H9 (cell line): ENCODE results near the gene MYOCOS. TPM values are rescaled to one million over a fixed set of nuclear protein-coding genes. Genes with fewer than 3 reads are reported as not detected.

ENCODE experiments used
- DNase-seq: peaks from one replicate; pipeline ENCODE4 v3.0.0-alpha.2; 2017
- H2AFZ ChIP-seq: one replicate; pipeline ENCODE4 v1.6.1; 2013; ENCODE audit warnings: mild to moderate bottlenecking, low read length, control low read depth, moderate library complexity
- H2AK5ac ChIP-seq: 2 replicates; pipeline ENCODE4 v1.6.1; 2013; ENCODE audit warnings: low read length, control low read depth, mixed read lengths; ENCODE audit not compliant: insufficient read length
- H2BK120ac ChIP-seq: one replicate; pipeline ENCODE4 v1.6.1; 2013; ENCODE audit warnings: low read depth, mild to moderate bottlenecking, low read length, control low read depth, inconsistent platforms; ENCODE audit not compliant: poor library complexity, severe bottlenecking
- H2BK12ac ChIP-seq: 2 replicates; pipeline ENCODE4 v1.6.1; 2013; ENCODE audit warnings: low read length, control low read depth, mixed read lengths, low read depth; ENCODE audit not compliant: insufficient read length
- H2BK15ac ChIP-seq: 2 replicates; pipeline ENCODE4 v1.6.1; 2013; ENCODE audit warnings: low read depth, low read length, control low read depth
- H2BK20ac ChIP-seq: one replicate; pipeline ENCODE4 v1.6.1; 2013; ENCODE audit warnings: low read depth, mild to moderate bottlenecking, low read length, control low read depth, inconsistent platforms; ENCODE audit not compliant: poor library complexity, severe bottlenecking
- H2BK5ac ChIP-seq: 2 replicates; pipeline ENCODE4 v1.6.1; 2013; ENCODE audit warnings: low read length, control low read depth, mixed read lengths; ENCODE audit not compliant: insufficient read length
- H3K14ac ChIP-seq: 2 replicates; pipeline ENCODE4 v1.6.1; 2013; ENCODE audit warnings: low read length, control low read depth; ENCODE audit not compliant: insufficient read depth
- H3K18ac ChIP-seq: 2 replicates; pipeline ENCODE4 v1.6.1; 2013; ENCODE audit warnings: low read depth, mild to moderate bottlenecking, mixed read lengths, low read length, control low read depth; ENCODE audit not compliant: insufficient read length
- H3K23ac ChIP-seq: 2 replicates; pipeline ENCODE4 v1.6.1; 2013; ENCODE audit warnings: low read length, control low read depth, mixed read lengths, low read depth; ENCODE audit not compliant: insufficient read length
- H3K23me2 ChIP-seq: 2 replicates; pipeline ENCODE4 v1.6.1; 2013; ENCODE audit warnings: low read depth, mild to moderate bottlenecking, mixed read lengths, low read length, control low read depth; ENCODE audit not compliant: insufficient read length, poor library complexity, severe bottlenecking
- H3K27ac ChIP-seq: 2 replicates; pipeline ENCODE4 v1.5.1; 2013; ENCODE audit warnings: low read length, control low read depth, mixed read lengths, low read depth; ENCODE audit not compliant: insufficient read length
- H3K27me3 ChIP-seq: 2 replicates; pipeline ENCODE4 v1.6.1; 2013; ENCODE audit warnings: low read length, control low read depth, inconsistent platforms; ENCODE audit not compliant: insufficient read depth
- H3K4ac ChIP-seq: 2 replicates; pipeline ENCODE4 v1.6.1; 2013; ENCODE audit warnings: low read depth, mild to moderate bottlenecking, control low read depth, inconsistent platforms, low read length, moderate library complexity
- H3K4me1 ChIP-seq: 2 replicates; pipeline ENCODE4 v1.6.1; 2013; ENCODE audit warnings: low read length, control low read depth, inconsistent platforms; ENCODE audit not compliant: insufficient read depth
- H3K4me2 ChIP-seq: 2 replicates; pipeline ENCODE4 v1.6.1; 2013; ENCODE audit warnings: low read length, control low read depth, mixed read lengths; ENCODE audit not compliant: insufficient read length, insufficient read depth
- H3K56ac ChIP-seq: 2 replicates; pipeline ENCODE4 v1.6.1; 2013; ENCODE audit warnings: low read depth, mild to moderate bottlenecking, mixed read lengths, low read length, control low read depth; ENCODE audit not compliant: insufficient read length
- H3K79me1 ChIP-seq: 2 replicates; pipeline ENCODE4 v1.6.1; 2013; ENCODE audit warnings: low read depth, mild to moderate bottlenecking, moderate library complexity, low read length, control low read depth, inconsistent platforms; ENCODE audit not compliant: insufficient read depth, poor library complexity, severe bottlenecking
- H3K79me2 ChIP-seq: 2 replicates; pipeline ENCODE4 v1.6.1; 2013; ENCODE audit warnings: low read length, control low read depth, inconsistent platforms; ENCODE audit not compliant: insufficient read depth
- H3K9ac ChIP-seq: 2 replicates; pipeline ENCODE4 v1.6.1; 2013; ENCODE audit warnings: low read length, control low read depth, mixed read lengths; ENCODE audit not compliant: insufficient read length; ENCODE audit errors: extremely low read depth
- H3K9me3 ChIP-seq: one replicate; pipeline ENCODE4 v1.6.1; 2013; ENCODE audit warnings: low read depth, low read length, inconsistent platforms; ENCODE audit not compliant: control insufficient read depth
- H3T11ph ChIP-seq: one replicate; pipeline ENCODE4 v1.6.1; 2013; ENCODE audit warnings: mild to moderate bottlenecking, low read length, control low read depth, inconsistent platforms
- H4K20me1 ChIP-seq: one replicate; pipeline ENCODE4 v1.6.1; 2013; ENCODE audit not compliant: control insufficient read depth, insufficient read length, insufficient read depth
- H4K5ac ChIP-seq: 2 replicates; pipeline ENCODE4 v1.6.1; 2013; ENCODE audit warnings: low read depth, mild to moderate bottlenecking, mixed read lengths, low read length, control low read depth; ENCODE audit not compliant: insufficient read length
- H4K8ac ChIP-seq: replicated peaks from 2 replicates; pipeline ENCODE4 v1.6.1; 2013; ENCODE audit warnings: low read length, control low read depth, mixed read lengths, low read depth; ENCODE audit not compliant: insufficient read length
- H4K91ac ChIP-seq: 2 replicates; pipeline ENCODE4 v1.6.1; 2013; ENCODE audit warnings: low read depth, mild to moderate bottlenecking, moderate library complexity, mixed read lengths, low read length, control low read depth; ENCODE audit not compliant: insufficient read length
- H3K27ac Mint-ChIP-seq, 3 experiments: 2 replicates in 2 of 3; 3 replicates in 1 of 3; pipeline ENCODE4 v1.8.0; 2020 to 2021; ENCODE audit warnings: mixed read lengths in 3 of 3, mild to moderate bottlenecking in 1 of 3, moderate library complexity in 1 of 3
- H3K27me3 Mint-ChIP-seq: 2 replicates; pipeline ENCODE4 v1.8.0; 2021; ENCODE audit warnings: low read depth, mild to moderate bottlenecking, moderate library complexity, mixed read lengths
- H3K36me3 Mint-ChIP-seq, 3 experiments: 2 replicates in 2 of 3; 3 replicates in 1 of 3; pipeline ENCODE4 v1.8.0; 2020 to 2021; ENCODE audit warnings: low read depth in 3 of 3, mixed read lengths in 3 of 3; ENCODE audit not compliant: insufficient read depth in 1 of 3
- H3K4me1 Mint-ChIP-seq, 2 experiments: 2 replicates each; pipeline ENCODE4 v1.8.0; 2020; ENCODE audit warnings: mixed read lengths in 2 of 2
- H3K4me3 Mint-ChIP-seq, 2 experiments: 2 replicates in 1 of 2; 3 replicates in 1 of 2; pipeline ENCODE4 v1.8.0; 2020 to 2021; ENCODE audit warnings: mild to moderate bottlenecking in 2 of 2, mixed read lengths in 2 of 2, moderate library complexity in 1 of 2
- H3K9me3 Mint-ChIP-seq, 2 experiments: 2 replicates in 1 of 2; 3 replicates in 1 of 2; pipeline ENCODE4 v1.8.0; 2020; ENCODE audit warnings: mild to moderate bottlenecking in 2 of 2, mixed read lengths in 2 of 2, moderate library complexity in 1 of 2
- WGBS: extraction: QIAGEN DNeasy Blood & Tissue Kit; methylation state at CpG from one replicate; pipeline ENCODE4 v1.1.7; 2013; ENCODE audit warnings: missing lambda C conversion rate, low lambda C conversion rate, mixed read lengths; ENCODE audit not compliant: insufficient read length; ENCODE audit errors: extremely low coverage; 5-methylcytosine and 5-hydroxymethylcytosine counted together
- total RNA-seq: library from RNA; stranded (reverse); gene quantifications from 2 replicates; pipeline ENCODE4 v1.2.1, GENCODE V29; 2021
- TF ChIP-seq, protein P1 (sequence below): fragments of 200-600 bp; sonication (generic); conservative IDR thresholded peaks from 3 replicates; pipeline ENCODE4 v1.8.0; 2021; ENCODE audit warnings: antibody characterized with exemption, mild to moderate bottlenecking

MYOCOS gene
- total RNA-seq, 1 experiment from 2014 or later: 0.13 TPM

DNA sequence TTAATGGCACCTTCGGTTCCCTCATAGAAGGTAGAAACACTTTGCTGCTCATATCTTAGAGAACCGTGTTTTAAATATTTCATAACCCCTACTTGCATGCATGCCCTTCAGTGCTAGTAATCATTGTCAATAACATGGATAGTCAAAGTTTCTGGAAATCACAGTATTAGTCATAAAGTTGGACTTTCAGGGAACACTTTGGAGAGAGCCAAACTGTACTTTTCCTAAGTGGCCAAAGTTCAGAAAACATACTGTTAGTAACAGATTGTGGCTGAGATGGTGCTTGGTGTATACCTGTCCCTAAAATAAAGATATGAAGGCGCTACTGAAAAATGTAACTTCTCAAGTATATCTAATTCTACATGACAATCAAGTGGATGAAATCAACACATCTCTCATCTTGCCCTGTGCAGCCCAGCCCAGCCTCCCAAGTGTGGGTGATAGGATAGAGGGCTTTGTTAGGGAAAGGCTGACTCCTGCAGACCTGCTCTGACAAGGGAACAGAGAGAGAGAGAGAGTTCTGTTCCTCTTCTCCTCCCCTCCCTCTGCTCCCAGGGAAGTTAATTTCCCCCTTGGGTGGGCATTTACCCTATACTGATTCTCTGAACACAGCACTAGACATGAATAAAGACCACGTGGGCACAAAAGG lies 16.0 kb downstream of the MYOCOS start:
- Mint-ChIP-seq H3K36me3 (no peaks in the 10 kb centered on the region; a peak in 1 of 7 replicates), H3K9me3 (no peaks in the 10 kb centered on the region; a peak in 1 of 5 replicates), H3K4me1 (peaks cover 28 to 32% of the 10 kb centered on the region in 2 experiments), H3K27me3 (no peaks in the 10 kb centered on the region; the same call in 1 of the 2 replicates), H3K27ac (no peak overlapping the region), H3K4me3 (no peak overlapping the region)
- Histone ChIP-seq H3K4me1 (peaks cover 2% of the 10 kb centered on the region; the same call in 1 of the 2 replicates), H3K27ac (no peak overlapping the region), H2BK5ac (no peak overlapping the region), H2BK120ac (no peak overlapping the region), H3K23ac (no peak overlapping the region), H4K91ac (no peak overlapping the region), H2BK15ac (no peak overlapping the region), H4K20me1 (no peaks in the 10 kb centered on the region), H3K9ac (no peak overlapping the region), H4K5ac (no peak overlapping the region), H3T11ph (no peak overlapping the region), H3K4ac (no peak overlapping the region), H2AFZ (no peak overlapping the region), H3K79me1 (no peaks in the 10 kb centered on the region), H3K56ac (no peak overlapping the region), H2BK12ac (no peak overlapping the region), H4K8ac (no peak overlapping the region), H2AK5ac (no peak overlapping the region), H3K14ac (no peak overlapping the region), H3K9me3 (no peaks in the 10 kb centered on the region), H3K23me2 (no peaks in the 10 kb centered on the region), H3K18ac (no peak overlapping the region), H3K4me2 (no peak overlapping the region), H3K27me3 (no peaks in the 10 kb centered on the region), H3K79me2 (no peaks in the 10 kb centered on the region), H2BK20ac (no peak overlapping the region)
- no CpG with 5 or more reads among the region's 4 CpGs for WGBS
- no peak for DNase-seq
- TF ChIP-seq, protein P1, sequence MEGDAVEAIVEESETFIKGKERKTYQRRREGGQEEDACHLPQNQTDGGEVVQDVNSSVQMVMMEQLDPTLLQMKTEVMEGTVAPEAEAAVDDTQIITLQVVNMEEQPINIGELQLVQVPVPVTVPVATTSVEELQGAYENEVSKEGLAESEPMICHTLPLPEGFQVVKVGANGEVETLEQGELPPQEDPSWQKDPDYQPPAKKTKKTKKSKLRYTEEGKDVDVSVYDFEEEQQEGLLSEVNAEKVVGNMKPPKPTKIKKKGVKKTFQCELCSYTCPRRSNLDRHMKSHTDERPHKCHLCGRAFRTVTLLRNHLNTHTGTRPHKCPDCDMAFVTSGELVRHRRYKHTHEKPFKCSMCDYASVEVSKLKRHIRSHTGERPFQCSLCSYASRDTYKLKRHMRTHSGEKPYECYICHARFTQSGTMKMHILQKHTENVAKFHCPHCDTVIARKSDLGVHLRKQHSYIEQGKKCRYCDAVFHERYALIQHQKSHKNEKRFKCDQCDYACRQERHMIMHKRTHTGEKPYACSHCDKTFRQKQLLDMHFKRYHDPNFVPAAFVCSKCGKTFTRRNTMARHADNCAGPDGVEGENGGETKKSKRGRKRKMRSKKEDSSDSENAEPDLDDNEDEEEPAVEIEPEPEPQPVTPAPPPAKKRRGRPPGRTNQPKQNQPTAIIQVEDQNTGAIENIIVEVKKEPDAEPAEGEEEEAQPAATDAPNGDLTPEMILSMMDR: no peak
